WERI-Rb-1 (cell line): Measurements from ENCODE around the gene IFITM2.
"Not testable (repeated sequence)": the region's sequence is repeated elsewhere in the genome, so short reads cannot be mapped to it uniquely, and the experiment has no call there.

Experiments used
- DNase-seq: peaks from one replicate; pipeline ENCODE4 v3.0.0-alpha.2; 2020
- H3K27ac ChIP-seq: fragments of 250-450 bp; sonication (Bioruptor Pico); 2 replicates; pipeline ENCODE4 v1.5.1; 2020; ENCODE audit warnings: mild to moderate bottlenecking, moderate library complexity
- H3K27me3 ChIP-seq: fragments of 250-450 bp; sonication (Bioruptor Pico); 2 replicates; pipeline ENCODE4 v1.5.1; 2021; ENCODE audit warnings: mild to moderate bottlenecking, low read depth, moderate library complexity; ENCODE audit not compliant: insufficient read depth, severe bottlenecking
- H3K36me3 ChIP-seq: fragments of 250-450 bp; sonication (Bioruptor Pico); 2 replicates; pipeline ENCODE4 v1.5.1; 2020; ENCODE audit warnings: mild to moderate bottlenecking, moderate library complexity
- H3K4me3 ChIP-seq: 2 replicates; pipeline ENCODE4 v1.5.1; 2011; ENCODE audit warnings: low read depth, mild to moderate bottlenecking, control low read depth, low read length
- H3K9me3 ChIP-seq: fragments of 250-450 bp; sonication (Bioruptor Pico); 2 replicates; pipeline ENCODE4 v1.5.1; 2021; ENCODE audit warnings: mild to moderate bottlenecking, moderate library complexity; ENCODE audit not compliant: severe bottlenecking
- TF ChIP-seq, protein P1 (sequence below): IDR thresholded peaks from 2 replicates; pipeline ENCODE4 v1.5.1; 2011; ENCODE audit warnings: low read depth, mild to moderate bottlenecking, control low read depth, inconsistent platforms, low read length

The IFITM2 gene

DNA sequence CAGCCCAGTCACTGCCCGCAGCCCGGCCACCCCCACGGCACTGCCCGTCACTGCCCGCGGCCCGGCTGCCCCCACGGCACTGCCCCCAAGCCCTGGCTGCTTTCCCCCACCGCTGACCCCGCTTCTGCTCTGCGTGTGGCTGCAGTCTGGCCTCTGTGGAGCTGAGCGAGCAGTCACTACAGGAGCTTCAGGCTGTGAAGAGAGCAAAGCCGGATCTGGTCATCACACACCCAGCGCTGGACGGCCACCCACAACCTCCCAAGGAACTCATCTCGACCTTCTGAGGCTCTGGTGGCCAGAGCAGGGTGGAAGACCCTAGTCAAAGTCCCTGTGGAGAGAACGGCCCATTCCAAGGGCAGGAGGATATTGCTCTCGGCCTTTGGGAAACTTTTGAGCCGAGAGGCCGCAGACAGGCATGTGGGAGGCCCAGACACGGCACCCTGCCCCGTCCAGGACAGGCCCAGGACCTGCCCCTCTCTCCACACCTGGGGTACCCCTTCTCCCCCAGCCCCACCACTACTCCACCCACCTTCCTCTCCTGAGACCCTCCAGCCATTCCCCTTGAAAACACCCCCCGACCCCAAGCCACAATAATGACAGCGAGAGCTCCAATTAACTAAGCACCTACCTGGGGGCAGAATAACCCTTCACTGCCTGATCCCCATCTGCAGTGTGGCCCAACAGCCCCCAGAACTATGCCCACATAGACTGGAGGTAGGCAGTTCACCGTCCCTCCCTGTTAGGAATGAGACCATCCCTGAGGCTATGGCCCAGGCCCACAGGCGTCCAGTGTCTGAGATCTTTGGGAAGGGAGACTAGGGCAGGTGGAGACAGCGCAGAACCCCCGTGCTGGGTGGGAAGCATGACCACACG is 22.4 kb upstream of the IFITM2 start:
- no peaks in the 10 kb centered on the region for H3K36me3 ChIP-seq
- no peak overlapping the region for H3K27ac ChIP-seq
- DNase-seq, result no peak
- H3K27me3 ChIP-seq, result peaks cover 22% of the 10 kb centered on the region
- TF ChIP-seq, protein P1, sequence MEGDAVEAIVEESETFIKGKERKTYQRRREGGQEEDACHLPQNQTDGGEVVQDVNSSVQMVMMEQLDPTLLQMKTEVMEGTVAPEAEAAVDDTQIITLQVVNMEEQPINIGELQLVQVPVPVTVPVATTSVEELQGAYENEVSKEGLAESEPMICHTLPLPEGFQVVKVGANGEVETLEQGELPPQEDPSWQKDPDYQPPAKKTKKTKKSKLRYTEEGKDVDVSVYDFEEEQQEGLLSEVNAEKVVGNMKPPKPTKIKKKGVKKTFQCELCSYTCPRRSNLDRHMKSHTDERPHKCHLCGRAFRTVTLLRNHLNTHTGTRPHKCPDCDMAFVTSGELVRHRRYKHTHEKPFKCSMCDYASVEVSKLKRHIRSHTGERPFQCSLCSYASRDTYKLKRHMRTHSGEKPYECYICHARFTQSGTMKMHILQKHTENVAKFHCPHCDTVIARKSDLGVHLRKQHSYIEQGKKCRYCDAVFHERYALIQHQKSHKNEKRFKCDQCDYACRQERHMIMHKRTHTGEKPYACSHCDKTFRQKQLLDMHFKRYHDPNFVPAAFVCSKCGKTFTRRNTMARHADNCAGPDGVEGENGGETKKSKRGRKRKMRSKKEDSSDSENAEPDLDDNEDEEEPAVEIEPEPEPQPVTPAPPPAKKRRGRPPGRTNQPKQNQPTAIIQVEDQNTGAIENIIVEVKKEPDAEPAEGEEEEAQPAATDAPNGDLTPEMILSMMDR, result no peak
- no peak overlapping the region for H3K4me3 ChIP-seq
- H3K9me3 ChIP-seq, result no peaks in the 10 kb centered on the region

DNA sequence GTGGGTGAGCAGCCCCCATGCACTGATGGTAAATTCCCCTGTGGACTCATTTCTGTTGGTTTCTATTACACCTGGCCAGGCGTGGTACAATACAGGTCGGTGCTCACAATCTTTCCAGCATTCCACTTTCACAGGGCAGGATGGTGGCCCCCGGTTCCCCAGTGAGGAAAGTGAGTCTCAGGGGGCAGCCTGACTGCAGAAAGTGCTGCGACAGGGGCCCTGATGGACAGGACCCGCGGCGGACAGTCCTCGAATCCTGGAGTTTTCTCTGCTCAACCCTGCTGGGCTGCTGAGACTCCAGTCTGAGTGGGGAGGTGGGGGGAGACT is 21.8 kb upstream of the IFITM2 start:
- Histone ChIP-seq H3K4me3 (no peak overlapping the region), H3K27me3 (peaks cover 16% of the 10 kb centered on the region), H3K27ac (no peak overlapping the region), H3K36me3 (no peaks in the 10 kb centered on the region; the same call in 1 of the 2 replicates), H3K9me3 (no peaks in the 10 kb centered on the region)
- DNase-seq, result no peak
- TF ChIP-seq, protein P1, result no peak

DNA sequence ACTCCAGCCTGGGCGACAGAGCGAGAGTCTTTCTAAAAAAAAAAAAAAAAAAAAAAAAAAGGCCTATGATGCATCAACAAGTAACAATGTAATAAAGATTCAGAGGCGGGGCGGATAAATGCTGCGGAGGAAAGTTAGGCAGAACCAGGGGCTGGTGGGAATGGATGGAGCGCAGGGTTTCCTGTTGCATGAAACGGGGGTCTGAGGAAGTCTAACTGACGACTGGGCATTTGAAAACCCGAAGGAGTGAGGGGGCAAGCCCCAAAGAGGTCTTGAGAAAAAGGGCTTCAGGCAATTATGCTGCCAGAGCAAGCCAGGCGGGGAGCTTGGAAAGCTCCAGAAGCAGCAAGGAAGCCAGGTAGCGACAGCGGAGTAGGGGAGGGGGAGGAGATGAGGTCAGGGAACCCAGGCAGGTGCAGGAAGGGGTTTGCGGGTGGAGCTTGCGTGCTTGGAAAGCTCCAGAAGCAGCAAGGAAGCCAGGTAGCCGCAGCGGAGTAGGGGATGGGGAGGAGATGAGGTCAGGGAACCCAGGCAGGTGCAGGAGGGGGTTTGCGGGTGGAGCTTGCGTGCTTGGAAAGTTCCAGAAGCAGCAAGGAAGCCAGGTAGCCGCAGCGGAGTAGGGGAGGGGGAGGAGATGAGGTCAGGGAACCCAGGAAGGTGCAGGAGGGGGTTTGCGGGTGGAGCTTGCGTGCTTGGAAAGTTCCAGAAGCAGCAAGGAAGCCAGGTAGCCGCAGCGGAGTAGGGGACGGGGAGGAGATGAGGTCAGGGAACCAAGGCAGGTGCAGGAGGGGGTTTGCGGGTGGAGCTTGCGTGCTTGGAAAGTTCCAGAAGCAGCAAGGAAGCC is 20.4 kb upstream of the IFITM2 start:
- H3K27ac ChIP-seq, H3K27me3 ChIP-seq, H3K9me3 ChIP-seq, H3K4me3 ChIP-seq, DNase-seq, H3K36me3 ChIP-seq: not testable (repeated sequence)

DNA sequence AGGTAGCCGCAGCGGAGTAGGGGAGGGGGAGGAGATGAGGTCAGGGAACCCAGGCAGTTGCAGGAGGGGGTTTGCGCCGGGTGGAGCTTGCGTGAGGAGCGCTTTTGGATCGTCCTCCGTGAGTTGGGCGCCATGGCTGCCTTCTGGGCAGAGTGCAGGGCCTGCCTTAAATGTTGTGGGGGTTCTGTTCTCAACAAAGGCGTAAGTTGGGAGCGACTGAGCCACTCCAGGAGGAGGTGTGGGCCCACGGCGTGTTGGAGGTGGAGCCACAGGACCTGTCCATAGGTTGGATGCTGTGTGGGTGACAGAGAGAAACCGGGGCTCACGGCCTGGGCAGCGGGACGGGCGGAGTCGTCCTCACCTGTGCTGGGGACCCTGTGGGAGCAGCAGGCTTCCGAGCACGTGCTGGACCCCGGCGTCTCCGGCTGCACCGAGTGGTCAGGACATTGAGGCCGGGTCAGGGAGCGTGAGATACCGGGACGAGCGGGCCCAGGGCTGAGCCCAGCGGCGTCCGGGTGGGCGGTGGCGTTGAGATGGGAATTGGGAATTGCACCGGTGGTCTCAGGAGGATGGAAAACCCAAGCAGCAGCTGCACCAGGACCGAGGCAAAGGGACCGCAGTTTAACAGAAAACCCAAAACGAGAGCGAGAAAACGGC is 19.7 kb upstream of the IFITM2 start:
- H3K27me3 ChIP-seq, result no peaks in the 10 kb centered on the region
- peak overlapping the region; percentile 40 for H3K4me3 ChIP-seq
- H3K9me3 ChIP-seq, result no peaks in the 10 kb centered on the region
- H3K27ac ChIP-seq, result no peak overlapping the region
- DNase-seq, result no peak
- TF ChIP-seq, protein P1, result no peak
- no peaks in the 10 kb centered on the region; the same call in 1 of the 2 replicates for H3K36me3 ChIP-seq

DNA sequence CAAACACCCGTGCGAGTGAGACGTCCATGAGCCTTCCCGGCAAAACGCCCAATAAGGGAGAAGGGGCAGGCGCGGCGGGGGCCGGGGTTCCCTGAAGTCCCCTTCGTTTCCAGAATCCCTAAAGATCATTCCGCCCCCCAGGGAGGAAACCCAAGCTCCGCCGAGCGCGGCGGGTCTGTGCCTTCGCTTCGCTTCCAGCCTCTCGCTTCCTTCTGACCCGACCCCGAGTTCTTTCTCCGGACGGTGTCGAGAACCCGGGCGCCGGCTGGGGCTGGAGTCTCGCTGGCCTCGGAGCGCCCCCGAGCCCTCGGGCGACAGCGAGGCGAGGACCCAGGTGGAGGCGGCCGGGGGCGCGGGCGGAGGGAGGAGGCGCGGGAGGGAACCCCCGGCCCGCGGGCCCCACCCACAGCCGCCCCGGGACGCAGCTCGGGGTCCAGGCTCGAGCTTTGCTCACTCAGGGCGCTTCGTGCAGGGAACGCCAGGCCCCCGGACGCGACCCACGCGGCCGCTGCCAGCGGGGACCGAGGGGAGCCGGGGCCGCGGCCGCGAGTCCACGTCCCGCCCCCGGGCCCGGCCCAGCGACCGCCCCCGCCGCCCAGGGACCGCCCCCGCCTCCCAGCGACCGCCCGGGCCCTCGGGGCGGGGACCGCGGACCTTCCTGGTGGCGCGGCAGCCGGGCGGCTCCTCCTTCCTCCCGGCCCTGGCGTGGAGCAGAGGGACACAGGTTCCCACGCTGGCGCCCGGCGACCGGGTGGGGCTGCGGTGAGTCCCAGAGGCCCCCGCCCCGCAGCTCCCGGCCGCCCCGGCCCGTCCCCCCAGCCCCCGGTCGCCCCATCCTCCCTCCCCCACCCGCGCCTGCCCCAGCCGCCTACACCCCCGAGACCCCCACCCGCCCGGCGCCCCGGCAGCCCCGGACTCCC is 18.9 kb upstream of the IFITM2 start, which contains the start of gene PGGHG:
TSS of gene PGGHG (plus strand) at position 649 of the 920 bp plus-strand sequence. CDS start 691 bp downstream, outside the sequence.
- Histone ChIP-seq H3K27ac (peak within 1 kb of the TSS; percentile 27), H3K4me3 (peak within 1 kb of the TSS; percentile 40), H3K27me3 (no peaks in the 10 kb centered on the region), H3K9me3 (no peaks in the 10 kb centered on the region), H3K36me3 (no peaks in the 10 kb centered on the region; the same call in 1 of the 2 replicates)
- peak; percentile 74 for DNase-seq
- TF ChIP-seq, protein P1, result no peak
